SJSA1 (cell line): ENCODE results near the gene TRPV5. TPM values are rescaled to one million over a fixed set of nuclear protein-coding genes. Genes with fewer than 3 reads are reported as not detected.
"Not testable (repeated sequence)": the region's sequence is repeated elsewhere in the genome, so short reads cannot be mapped to it uniquely, and the experiment has no call there.

Source experiments
- DNase-seq, 2 experiments: peaks; one replicate each; pipeline ENCODE4 v3.0.0-alpha.2; 2015 to 2020; ENCODE audit warnings: low spot score in 2 of 2, low read depth in 1 of 2
- H3K27ac ChIP-seq: fragments of 250-450 bp; sonication (Bioruptor Pico); 2 replicates; pipeline ENCODE4 v1.5.1; 2020; ENCODE audit warnings: mild to moderate bottlenecking, moderate library complexity
- H3K27me3 ChIP-seq: fragments of 250-450 bp; sonication (Bioruptor Pico); replicated peaks from 2 replicates; pipeline ENCODE4 v1.5.1; 2020; ENCODE audit warnings: mild to moderate bottlenecking, moderate library complexity
- H3K36me3 ChIP-seq: fragments of 250-450 bp; sonication (Bioruptor Pico); 2 replicates; pipeline ENCODE4 v1.5.1; 2020; ENCODE audit warnings: mild to moderate bottlenecking
- H3K4me1 ChIP-seq: fragments of 250-450 bp; sonication (Bioruptor Pico); replicated peaks from 2 replicates; pipeline ENCODE4 v1.6.1; 2021; ENCODE audit warnings: mild to moderate bottlenecking
- H3K4me3 ChIP-seq: fragments of 250-450 bp; sonication (Bioruptor Pico); 2 replicates; pipeline ENCODE4 v1.5.1; 2020; ENCODE audit warnings: mild to moderate bottlenecking
- H3K9me3 ChIP-seq: fragments of 250-450 bp; sonication (Bioruptor Pico); replicated peaks from 2 replicates; pipeline ENCODE4 v1.5.1; 2020; ENCODE audit warnings: mild to moderate bottlenecking
- total RNA-seq: library from RNA; depleted of rRNA; stranded (reverse); fragments of >200 nt; shearing (Covaris generic); gene quantifications from 2 replicates; pipeline ENCODE4 v1.2.3, GENCODE V29; 2014; rRNA removed

The TRPV5 gene
- total RNA-seq, result not detected in 2 replicates

GRCh38 chr7:142933624-142934023 lies at the start of gene TRPV5:
Gene TRPV5, minus strand, starts transcription at chr7:142933746. Its CDS starts 287 bp downstream, at chr7:142933459.
- H3K36me3 ChIP-seq, result no peaks in the 10 kb centered on the region
- H3K4me3 ChIP-seq, result no peak within 1 kb of the TSS
- no peak for DNase-seq
- no peaks in the 10 kb centered on the region for H3K27me3 ChIP-seq
- H3K27ac ChIP-seq, result no peak within 1 kb of the TSS
- H3K4me1 ChIP-seq, result no peaks in the 10 kb centered on the region
- H3K9me3 ChIP-seq, result no peaks in the 10 kb centered on the region

GRCh38 chr7:142978402-142978801 lies 44.9 kb upstream of the TRPV5 start:
- H3K9me3 ChIP-seq, H3K4me3 ChIP-seq, H3K27ac ChIP-seq, H3K4me1 ChIP-seq, H3K36me3 ChIP-seq, H3K27me3 ChIP-seq, DNase-seq: not testable (repeated sequence)

- no peak for DNase-seq
- no peak overlapping the region for H3K27ac ChIP-seq
- H3K4me1 ChIP-seq, result no peaks in the 10 kb centered on the region
- H3K36me3 ChIP-seq, result no peaks in the 10 kb centered on the region
- H3K4me3 ChIP-seq, result no peak overlapping the region
- no peaks in the 10 kb centered on the region for H3K27me3 ChIP-seq
- no peaks in the 10 kb centered on the region for H3K9me3 ChIP-seq
Observed at GRCh38 chr7:142974626-142975025, 41.1 kb upstream of the TRPV5 start.

GRCh38 chr7:142969183-142969582 lies 35.6 kb upstream of the TRPV5 start:
- no peaks in the 10 kb centered on the region for H3K36me3 ChIP-seq
- H3K4me3 ChIP-seq, result no peak overlapping the region
- 0 out of 2 replicates have a peak, but pooled peaks cover 6% of the 10 kb centered on the region for H3K4me1 ChIP-seq

GRCh38 chr7:142968229-142968628 lies 34.7 kb upstream of the TRPV5 start:
- H3K4me3 ChIP-seq, result no peak overlapping the region
- no peaks in the 10 kb centered on the region for H3K27me3 ChIP-seq
- H3K36me3 ChIP-seq, result no peaks in the 10 kb centered on the region
- no peaks in the 10 kb centered on the region for H3K9me3 ChIP-seq
- DNase-seq, result no peak
- H3K27ac ChIP-seq, result no peak overlapping the region
- peaks cover 10% of the 10 kb centered on the region for H3K4me1 ChIP-seq

More at GRCh38 chr7:142969183-142969582, 35.6 kb upstream of the TRPV5 start:
- H3K27me3 ChIP-seq, result no peaks in the 10 kb centered on the region
- H3K27ac ChIP-seq, result no peak overlapping the region
- no peaks in the 10 kb centered on the region for H3K9me3 ChIP-seq
- no peak for DNase-seq

GRCh38 chr7:142964502-142965246 lies 31.1 kb upstream of the TRPV5 start:
- no peak for DNase-seq
- 0 out of 2 replicates have a peak, but pooled peaks cover 2% of the 10 kb centered on the region for H3K9me3 ChIP-seq
- peaks cover 10% of the 10 kb centered on the region for H3K4me1 ChIP-seq
- H3K36me3 ChIP-seq, result no peaks in the 10 kb centered on the region
- no peaks in the 10 kb centered on the region for H3K27me3 ChIP-seq
- H3K4me3 ChIP-seq, result no peak overlapping the region
- no peak overlapping the region for H3K27ac ChIP-seq

DNA sequence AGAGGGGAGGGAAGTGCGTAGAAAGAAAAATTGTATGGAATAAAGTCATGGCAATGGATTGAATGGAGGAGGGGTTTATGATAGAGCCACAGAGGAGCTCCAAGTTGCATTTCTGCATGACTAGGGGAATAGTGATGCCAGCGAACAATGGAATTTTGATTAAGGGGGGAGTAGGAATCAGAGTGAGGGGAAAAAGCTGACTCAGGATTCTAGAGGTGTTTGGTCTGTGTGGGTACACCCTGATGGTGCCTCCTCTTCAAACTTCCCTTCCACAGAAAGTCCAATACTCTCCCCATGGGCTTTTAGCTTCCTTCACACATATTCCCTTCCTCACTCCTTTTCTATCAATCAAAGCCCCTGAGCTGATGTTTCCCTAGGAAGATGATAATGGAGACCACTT lies 30.4 kb upstream of the TRPV5 start:
- peaks cover 10% of the 10 kb centered on the region for H3K4me1 ChIP-seq
- H3K27me3 ChIP-seq, result no peaks in the 10 kb centered on the region
- H3K27ac ChIP-seq, result no peak overlapping the region
- H3K9me3 ChIP-seq, result 0 out of 2 replicates have a peak, but pooled peaks cover 2% of the 10 kb centered on the region
- no peak overlapping the region for H3K4me3 ChIP-seq
- DNase-seq, result no peak
- H3K36me3 ChIP-seq, result no peaks in the 10 kb centered on the region

DNA sequence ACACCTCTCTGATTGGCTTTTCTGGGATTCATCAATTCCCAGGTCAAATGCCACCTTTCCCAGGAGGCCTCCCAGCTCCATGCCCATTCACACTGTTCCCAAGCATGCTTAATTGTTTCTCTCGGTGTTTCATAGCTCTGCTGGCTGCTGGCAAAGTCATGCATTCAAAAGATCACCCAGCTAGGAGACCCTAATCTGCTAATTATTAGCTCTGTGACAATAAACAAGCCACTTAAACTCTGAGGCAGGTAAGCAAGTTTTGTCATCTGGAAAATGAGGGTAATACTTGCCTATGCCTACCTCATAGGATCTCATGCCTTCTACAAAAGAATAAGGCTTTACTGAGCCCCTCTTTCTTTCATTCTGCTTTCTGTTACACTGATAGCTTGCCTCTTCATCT lies 29.4 kb upstream of the TRPV5 start:
- peaks cover 10% of the 10 kb centered on the region for H3K4me1 ChIP-seq
- no peak for DNase-seq
- 0 out of 2 replicates have a peak, but pooled peaks cover 2% of the 10 kb centered on the region for H3K9me3 ChIP-seq
- no peaks in the 10 kb centered on the region for H3K36me3 ChIP-seq
- H3K4me3 ChIP-seq, result no peak overlapping the region
- H3K27me3 ChIP-seq, result no peaks in the 10 kb centered on the region
- no peak overlapping the region for H3K27ac ChIP-seq

DNA sequence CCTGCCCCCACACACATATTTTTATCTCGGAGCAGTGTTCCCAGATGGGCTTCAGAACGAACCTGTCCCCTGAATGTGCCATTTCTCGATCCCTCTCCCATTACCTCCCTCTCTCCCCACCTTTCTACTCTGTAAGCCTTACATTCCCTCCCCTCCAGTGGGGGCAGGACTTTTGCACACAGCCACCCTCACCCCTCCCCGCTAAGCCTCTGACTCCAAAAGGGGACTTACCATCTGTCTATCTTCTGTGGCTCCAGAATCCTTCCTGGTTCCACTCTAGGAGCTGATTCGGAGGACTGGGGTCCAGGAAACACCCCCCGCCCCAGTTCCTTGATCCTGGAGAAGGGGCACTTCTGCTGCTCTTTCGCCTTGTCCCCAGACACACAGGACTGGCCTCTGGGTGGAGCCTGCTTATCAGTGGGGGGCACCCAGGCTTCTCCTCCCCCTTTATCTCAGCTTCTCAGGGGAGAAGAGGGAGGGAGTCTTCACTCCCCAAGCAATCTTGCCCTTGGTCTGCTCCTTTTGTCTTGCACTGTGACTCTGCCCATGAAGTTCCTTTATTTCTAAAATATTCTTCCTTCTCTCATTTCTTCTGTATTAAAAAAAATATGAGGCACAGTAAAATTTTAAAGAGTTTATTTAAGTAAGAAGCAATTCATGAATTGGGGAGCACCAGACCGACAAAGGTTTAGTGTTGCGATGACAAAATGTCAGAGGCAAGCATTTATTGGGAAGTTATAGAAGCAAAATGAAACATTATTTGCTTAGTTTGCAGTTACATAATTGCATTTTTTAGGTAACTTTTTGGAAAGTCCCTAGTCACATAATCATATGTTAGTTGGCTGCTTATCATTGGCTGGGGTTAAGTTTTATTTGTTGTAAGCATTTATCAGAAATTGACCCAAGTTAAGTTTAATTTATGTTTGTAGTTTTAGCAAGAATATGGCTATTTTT lies 28.7 kb upstream of the TRPV5 start, which contains the start of gene KEL:
KEL (minus strand) TSS at position 391 of the 954 bp plus-strand sequence; CDS start at position 234, 157 bp downstream.
- Histone ChIP-seq H3K27ac (no peak within 1 kb of the TSS), H3K9me3 (0 out of 2 replicates have a peak, but pooled peaks cover 2% of the 10 kb centered on the region), H3K27me3 (no peaks in the 10 kb centered on the region), H3K4me1 (peaks cover 10% of the 10 kb centered on the region), H3K36me3 (no peaks in the 10 kb centered on the region), H3K4me3 (no peak within 1 kb of the TSS)
- no peak for DNase-seq

- 0 out of 2 replicates have a peak, but pooled peaks cover 2% of the 10 kb centered on the region for H3K9me3 ChIP-seq
- no peak overlapping the region for H3K4me3 ChIP-seq
- H3K36me3 ChIP-seq, result no peaks in the 10 kb centered on the region
- no peak for DNase-seq
- no peaks in the 10 kb centered on the region for H3K27me3 ChIP-seq
- H3K4me1 ChIP-seq, result peaks cover 10% of the 10 kb centered on the region
- H3K27ac ChIP-seq, result no peak overlapping the region
Observed at GRCh38 chr7:142961595-142961972, 28.0 kb upstream of the TRPV5 start.

DNA sequence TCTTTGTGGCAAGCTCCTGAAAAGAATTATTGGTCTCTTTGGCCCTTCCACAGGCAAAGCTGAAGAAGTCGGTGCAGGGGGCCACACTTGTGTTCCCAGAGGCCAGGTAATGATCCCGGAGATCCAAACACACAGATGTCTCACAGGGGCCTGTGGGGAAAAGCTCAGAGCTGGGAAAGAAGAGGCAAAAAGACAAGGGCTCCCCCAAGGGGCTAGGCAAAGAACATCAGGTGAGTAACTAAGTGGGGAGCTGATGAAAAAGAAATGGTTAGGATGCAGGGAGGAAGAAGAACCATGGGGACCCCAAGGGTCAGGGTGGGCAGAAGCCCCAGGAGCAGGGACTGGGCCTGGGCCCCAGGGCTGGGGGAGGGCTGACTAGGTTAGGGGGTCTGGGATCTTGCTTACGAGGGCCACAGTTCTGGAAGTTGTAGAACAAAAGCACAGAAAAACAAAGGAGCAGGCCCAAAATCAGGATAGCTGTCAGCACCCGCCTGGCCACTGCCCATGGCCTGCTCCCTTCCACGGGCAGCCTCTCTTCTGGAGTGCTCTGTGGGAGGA lies 27.5 kb upstream of the TRPV5 start:
- no peak for DNase-seq
- peaks cover 10% of the 10 kb centered on the region for H3K4me1 ChIP-seq
- H3K9me3 ChIP-seq, result 0 out of 2 replicates have a peak, but pooled peaks cover 2% of the 10 kb centered on the region
- no peak overlapping the region for H3K27ac ChIP-seq
- no peak overlapping the region for H3K4me3 ChIP-seq
- H3K27me3 ChIP-seq, result no peaks in the 10 kb centered on the region
- no peaks in the 10 kb centered on the region for H3K36me3 ChIP-seq

DNA sequence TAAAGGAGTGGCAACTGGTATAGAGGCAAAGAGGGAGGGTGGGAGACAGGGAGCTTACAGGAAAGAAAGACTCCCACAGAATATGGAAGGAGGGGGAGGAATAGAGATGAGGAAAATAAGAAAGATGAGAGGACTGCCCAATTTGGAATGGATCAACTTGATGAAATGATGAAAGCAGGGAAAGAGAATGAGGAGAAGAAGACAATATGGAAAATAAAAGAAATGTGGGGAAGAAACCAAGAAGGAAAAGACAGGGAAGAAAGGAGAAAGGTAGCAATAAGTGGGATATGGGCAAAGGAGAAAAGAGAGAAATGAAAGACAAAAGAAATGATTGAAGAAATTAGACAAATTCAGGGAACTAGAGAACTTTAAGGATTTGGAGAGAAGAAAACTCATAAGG lies 25.7 kb upstream of the TRPV5 start:
- H3K27ac ChIP-seq, result no peak overlapping the region
- H3K4me3 ChIP-seq, result no peak overlapping the region
- H3K4me1 ChIP-seq, result peaks cover 8% of the 10 kb centered on the region
- no peaks in the 10 kb centered on the region for H3K27me3 ChIP-seq
- H3K9me3 ChIP-seq, result 0 out of 2 replicates have a peak, but pooled peaks cover 2% of the 10 kb centered on the region
- H3K36me3 ChIP-seq, result no peaks in the 10 kb centered on the region
- no peak for DNase-seq

DNA sequence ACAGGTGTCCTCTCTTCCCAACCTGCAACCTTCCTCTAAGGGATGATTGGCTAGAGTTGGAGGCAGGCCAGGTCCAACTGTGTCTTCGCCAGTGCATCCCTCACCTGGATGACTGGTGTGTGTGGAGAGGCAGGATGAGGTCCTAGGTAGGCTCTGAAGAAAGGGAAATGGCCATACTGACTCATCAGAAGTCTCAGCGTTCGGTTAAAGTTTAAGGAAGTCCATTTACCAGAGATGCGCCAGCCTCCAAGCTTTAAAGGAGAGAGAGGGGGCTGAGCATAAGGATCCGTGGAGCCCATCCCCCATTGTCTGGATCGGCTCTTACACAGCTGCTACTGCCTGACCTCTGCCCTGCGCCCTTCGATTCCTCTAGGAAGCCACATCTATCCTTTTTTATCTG lies 24.2 kb upstream of the TRPV5 start:
- Histone ChIP-seq H3K4me3 (no peak overlapping the region), H3K27me3 (no peaks in the 10 kb centered on the region), H3K9me3 (0 out of 2 replicates have a peak, but pooled peaks cover 2% of the 10 kb centered on the region), H3K27ac (no peak overlapping the region), H3K4me1 (0 out of 2 replicates have a peak, but pooled peaks cover 3% of the 10 kb centered on the region), H3K36me3 (no peaks in the 10 kb centered on the region)
- DNase-seq, result no peak
